ENCODE results near the gene RABAC1. TPM values are rescaled to one million over a fixed set of nuclear protein-coding genes. Genes with fewer than 3 reads are reported as not detected.
A peak's percentile ranks its signal among the peaks of the same experiment; 100 is the strongest.

The RABAC1 gene
- total and polyA plus RNA-seq, 10 of the 15 experiments (the other 5 are each of a cell fraction or from before 2014, with no cell fraction given), result 10.9 to 115 (median 49.2) TPM

DNA sequence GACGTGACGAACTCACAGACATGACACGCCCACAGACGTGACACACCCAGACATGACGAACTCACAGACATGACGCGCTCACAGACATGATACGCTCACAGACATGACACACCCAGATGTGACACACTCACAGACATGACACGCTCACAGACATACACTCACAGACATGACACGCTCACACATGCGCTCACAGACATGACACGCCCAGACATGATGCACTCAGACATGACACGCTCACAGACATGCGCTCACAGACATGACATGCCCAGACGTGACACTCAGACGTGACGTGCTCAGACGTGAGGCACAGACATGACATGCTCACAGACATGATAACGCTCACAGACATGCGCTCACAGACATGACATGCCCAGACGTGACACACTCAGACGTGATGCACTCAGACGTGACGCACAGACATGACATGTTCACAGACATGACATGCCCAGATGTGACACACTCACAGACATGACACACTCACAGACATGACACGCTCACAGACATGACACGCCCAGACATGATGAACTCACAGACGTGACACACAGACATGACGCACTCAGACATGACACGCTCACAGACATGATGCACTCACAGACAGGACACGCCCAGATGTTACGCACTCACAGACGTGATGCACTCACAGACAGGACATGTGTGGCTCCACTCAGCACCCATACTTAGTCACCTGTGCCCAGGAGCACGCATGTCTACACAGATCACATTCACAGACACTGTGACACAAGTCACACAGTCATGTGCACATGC, 39.0 kb downstream of the RABAC1 start (continued):
- TF ChIP-seq, protein P1, sequence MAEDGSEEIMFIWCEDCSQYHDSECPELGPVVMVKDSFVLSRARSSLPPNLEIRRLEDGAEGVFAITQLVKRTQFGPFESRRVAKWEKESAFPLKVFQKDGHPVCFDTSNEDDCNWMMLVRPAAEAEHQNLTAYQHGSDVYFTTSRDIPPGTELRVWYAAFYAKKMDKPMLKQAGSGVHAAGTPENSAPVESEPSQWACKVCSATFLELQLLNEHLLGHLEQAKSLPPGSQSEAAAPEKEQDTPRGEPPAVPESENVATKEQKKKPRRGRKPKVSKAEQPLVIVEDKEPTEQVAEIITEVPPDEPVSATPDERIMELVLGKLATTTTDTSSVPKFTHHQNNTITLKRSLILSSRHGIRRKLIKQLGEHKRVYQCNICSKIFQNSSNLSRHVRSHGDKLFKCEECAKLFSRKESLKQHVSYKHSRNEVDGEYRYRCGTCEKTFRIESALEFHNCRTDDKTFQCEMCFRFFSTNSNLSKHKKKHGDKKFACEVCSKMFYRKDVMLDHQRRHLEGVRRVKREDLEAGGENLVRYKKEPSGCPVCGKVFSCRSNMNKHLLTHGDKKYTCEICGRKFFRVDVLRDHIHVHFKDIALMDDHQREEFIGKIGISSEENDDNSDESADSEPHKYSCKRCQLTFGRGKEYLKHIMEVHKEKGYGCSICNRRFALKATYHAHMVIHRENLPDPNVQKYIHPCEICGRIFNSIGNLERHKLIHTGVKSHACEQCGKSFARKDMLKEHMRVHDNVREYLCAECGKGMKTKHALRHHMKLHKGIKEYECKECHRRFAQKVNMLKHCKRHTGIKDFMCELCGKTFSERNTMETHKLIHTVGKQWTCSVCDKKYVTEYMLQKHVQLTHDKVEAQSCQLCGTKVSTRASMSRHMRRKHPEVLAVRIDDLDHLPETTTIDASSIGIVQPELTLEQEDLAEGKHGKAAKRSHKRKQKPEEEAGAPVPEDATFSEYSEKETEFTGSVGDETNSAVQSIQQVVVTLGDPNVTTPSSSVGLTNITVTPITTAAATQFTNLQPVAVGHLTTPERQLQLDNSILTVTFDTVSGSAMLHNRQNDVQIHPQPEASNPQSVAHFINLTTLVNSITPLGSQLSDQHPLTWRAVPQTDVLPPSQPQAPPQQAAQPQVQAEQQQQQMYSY (CRISPR knock-in tag; IDR thresholded peaks at IDR 0.05), result no peak
- TF ChIP-seq NR2C1 (IDR thresholded peaks at IDR 0.05), result no peak
- TF ChIP-seq, protein P2, sequence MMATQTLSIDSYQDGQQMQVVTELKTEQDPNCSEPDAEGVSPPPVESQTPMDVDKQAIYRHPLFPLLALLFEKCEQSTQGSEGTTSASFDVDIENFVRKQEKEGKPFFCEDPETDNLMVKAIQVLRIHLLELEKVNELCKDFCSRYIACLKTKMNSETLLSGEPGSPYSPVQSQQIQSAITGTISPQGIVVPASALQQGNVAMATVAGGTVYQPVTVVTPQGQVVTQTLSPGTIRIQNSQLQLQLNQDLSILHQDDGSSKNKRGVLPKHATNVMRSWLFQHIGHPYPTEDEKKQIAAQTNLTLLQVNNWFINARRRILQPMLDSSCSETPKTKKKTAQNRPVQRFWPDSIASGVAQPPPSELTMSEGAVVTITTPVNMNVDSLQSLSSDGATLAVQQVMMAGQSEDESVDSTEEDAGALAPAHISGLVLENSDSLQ (IDR thresholded peaks at IDR 0.05), result no peak
- TF ChIP-seq STAT3 (IDR thresholded peaks at IDR 0.05; ENCODE audit: low read depth, low read length), result no peak
- TF ChIP-seq, protein P3, sequence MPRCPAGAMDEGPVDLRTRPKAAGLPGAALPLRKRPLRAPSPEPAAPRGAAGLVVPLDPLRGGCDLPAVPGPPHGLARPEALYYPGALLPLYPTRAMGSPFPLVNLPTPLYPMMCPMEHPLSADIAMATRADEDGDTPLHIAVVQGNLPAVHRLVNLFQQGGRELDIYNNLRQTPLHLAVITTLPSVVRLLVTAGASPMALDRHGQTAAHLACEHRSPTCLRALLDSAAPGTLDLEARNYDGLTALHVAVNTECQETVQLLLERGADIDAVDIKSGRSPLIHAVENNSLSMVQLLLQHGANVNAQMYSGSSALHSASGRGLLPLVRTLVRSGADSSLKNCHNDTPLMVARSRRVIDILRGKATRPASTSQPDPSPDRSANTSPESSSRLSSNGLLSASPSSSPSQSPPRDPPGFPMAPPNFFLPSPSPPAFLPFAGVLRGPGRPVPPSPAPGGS (IDR thresholded peaks at IDR 0.05; ENCODE audit: borderline replicate concordance, insufficient read depth, low read depth, low read length, poor library complexity, severe bottlenecking), result peak; percentile 97
- TF ChIP-seq, protein P4, sequence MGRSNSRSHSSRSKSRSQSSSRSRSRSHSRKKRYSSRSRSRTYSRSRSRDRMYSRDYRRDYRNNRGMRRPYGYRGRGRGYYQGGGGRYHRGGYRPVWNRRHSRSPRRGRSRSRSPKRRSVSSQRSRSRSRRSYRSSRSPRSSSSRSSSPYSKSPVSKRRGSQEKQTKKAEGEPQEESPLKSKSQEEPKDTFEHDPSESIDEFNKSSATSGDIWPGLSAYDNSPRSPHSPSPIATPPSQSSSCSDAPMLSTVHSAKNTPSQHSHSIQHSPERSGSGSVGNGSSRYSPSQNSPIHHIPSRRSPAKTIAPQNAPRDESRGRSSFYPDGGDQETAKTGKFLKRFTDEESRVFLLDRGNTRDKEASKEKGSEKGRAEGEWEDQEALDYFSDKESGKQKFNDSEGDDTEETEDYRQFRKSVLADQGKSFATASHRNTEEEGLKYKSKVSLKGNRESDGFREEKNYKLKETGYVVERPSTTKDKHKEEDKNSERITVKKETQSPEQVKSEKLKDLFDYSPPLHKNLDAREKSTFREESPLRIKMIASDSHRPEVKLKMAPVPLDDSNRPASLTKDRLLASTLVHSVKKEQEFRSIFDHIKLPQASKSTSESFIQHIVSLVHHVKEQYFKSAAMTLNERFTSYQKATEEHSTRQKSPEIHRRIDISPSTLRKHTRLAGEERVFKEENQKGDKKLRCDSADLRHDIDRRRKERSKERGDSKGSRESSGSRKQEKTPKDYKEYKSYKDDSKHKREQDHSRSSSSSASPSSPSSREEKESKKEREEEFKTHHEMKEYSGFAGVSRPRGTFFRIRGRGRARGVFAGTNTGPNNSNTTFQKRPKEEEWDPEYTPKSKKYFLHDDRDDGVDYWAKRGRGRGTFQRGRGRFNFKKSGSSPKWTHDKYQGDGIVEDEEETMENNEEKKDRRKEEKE (IDR thresholded peaks at IDR 0.05), result no peak
- TF ChIP-seq CHD2 (IDR thresholded peaks at IDR 0.05; ENCODE audit: borderline replicate concordance, low read depth, low read length), result no peak
- TF ChIP-seq MTA2 (IDR thresholded peaks at IDR 0.05; ENCODE audit: low read depth), result no peak
- no peak for TF ChIP-seq FOXM1 (IDR thresholded peaks at IDR 0.05; ENCODE audit: low read depth, low read length)
- no peak for TF ChIP-seq CREB1 (IDR thresholded peaks at IDR 0.05; ENCODE audit: low read depth)
- no peak for TF ChIP-seq RAD51 (IDR thresholded peaks at IDR 0.05)
- TF ChIP-seq, protein P5, sequence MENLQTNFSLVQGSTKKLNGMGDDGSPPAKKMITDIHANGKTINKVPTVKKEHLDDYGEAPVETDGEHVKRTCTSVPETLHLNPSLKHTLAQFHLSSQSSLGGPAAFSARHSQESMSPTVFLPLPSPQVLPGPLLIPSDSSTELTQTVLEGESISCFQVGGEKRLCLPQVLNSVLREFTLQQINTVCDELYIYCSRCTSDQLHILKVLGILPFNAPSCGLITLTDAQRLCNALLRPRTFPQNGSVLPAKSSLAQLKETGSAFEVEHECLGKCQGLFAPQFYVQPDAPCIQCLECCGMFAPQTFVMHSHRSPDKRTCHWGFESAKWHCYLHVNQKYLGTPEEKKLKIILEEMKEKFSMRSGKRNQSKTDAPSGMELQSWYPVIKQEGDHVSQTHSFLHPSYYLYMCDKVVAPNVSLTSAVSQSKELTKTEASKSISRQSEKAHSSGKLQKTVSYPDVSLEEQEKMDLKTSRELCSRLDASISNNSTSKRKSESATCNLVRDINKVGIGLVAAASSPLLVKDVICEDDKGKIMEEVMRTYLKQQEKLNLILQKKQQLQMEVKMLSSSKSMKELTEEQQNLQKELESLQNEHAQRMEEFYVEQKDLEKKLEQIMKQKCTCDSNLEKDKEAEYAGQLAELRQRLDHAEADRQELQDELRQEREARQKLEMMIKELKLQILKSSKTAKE (IDR thresholded peaks at IDR 0.05; ENCODE audit: low read depth, poor library complexity, severe bottlenecking), result no peak
- TF ChIP-seq POLR2A (IDR thresholded peaks at IDR 0.05; ENCODE audit: low read depth, low read length), result peak; percentile 46; the same call in 1 of the 2 replicates
- TF ChIP-seq NFXL1 (IDR thresholded peaks at IDR 0.05; ENCODE audit: borderline replicate concordance), result no peak
